NB4 (cell line): ENCODE data around the gene EEIG1.
A peak's percentile ranks its signal among the peaks of the same experiment; 100 is the strongest.

Source experiments
- DNase-seq: peaks from one replicate; pipeline ENCODE4 v3.0.0; 2010; ENCODE audit warnings: low read depth
- H3K4me3 ChIP-seq: one replicate; pipeline ENCODE4 v1.5.1; 2011; ENCODE audit warnings: mild to moderate bottlenecking, low read depth, low read length, moderate library complexity
- CTCF ChIP-seq: IDR thresholded peaks from one replicate; pipeline ENCODE4 v1.5.1; 2012; ENCODE audit warnings: low read depth, low read length
- MYC ChIP-seq: IDR thresholded peaks from 2 replicates; pipeline ENCODE4 v1.6.1; 2011; ENCODE audit warnings: low read depth, low read length
- POLR2A ChIP-seq: IDR thresholded peaks from 2 replicates; pipeline ENCODE4 v1.6.1; 2011; ENCODE audit warnings: mild to moderate bottlenecking; ENCODE audit not compliant: insufficient read length; ENCODE audit errors: extremely low read depth
- TF ChIP-seq, protein P1 (sequence below): IDR thresholded peaks from 2 replicates; pipeline ENCODE4 v1.6.1; 2011; ENCODE audit warnings: low read depth, low read length

Gene EEIG1

GRCh38 chr9:127987103-127987614 is 6.4 kb upstream of the EEIG1 start:
- no peak for DNase-seq
- TF ChIP-seq MYC (no peak), POLR2A (no peak), CTCF (no peak)
- TF ChIP-seq, protein P1, sequence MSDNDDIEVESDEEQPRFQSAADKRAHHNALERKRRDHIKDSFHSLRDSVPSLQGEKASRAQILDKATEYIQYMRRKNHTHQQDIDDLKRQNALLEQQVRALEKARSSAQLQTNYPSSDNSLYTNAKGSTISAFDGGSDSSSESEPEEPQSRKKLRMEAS: no peak
- no peak overlapping the region for H3K4me3 ChIP-seq

DNA sequence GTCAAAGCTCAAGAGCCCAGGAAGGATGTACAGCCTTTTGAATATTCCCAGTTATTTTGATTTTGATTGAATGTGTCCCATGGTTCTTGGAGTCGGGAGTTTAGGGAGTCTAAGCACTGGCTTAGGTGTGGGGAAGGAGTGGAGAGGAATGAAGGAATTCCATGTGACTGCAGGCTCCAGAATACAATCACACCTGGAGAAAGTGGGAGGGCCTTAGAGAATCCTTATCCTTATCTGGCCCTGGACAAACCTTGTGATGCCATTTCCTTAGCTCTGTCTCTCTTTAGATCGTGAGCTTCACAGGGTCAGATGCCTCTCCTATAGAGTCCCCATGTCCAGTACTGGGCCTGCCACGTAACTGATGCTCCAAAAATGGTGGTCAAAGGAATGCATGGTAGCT is 4.2 kb upstream of the EEIG1 start:
- no peak overlapping the region for H3K4me3 ChIP-seq
- TF ChIP-seq, protein P1: no peak
- TF ChIP-seq CTCF (no peak), MYC (no peak), POLR2A (no peak)
- no peak for DNase-seq

GRCh38 chr9:127983847-127984289 is 3.1 kb upstream of the EEIG1 start:
- H3K4me3 ChIP-seq: no peak overlapping the region
- no peak for DNase-seq
- no peak for TF ChIP-seq POLR2A
- TF ChIP-seq MYC: no peak
- TF ChIP-seq CTCF: no peak
- TF ChIP-seq, protein P1: no peak

DNA sequence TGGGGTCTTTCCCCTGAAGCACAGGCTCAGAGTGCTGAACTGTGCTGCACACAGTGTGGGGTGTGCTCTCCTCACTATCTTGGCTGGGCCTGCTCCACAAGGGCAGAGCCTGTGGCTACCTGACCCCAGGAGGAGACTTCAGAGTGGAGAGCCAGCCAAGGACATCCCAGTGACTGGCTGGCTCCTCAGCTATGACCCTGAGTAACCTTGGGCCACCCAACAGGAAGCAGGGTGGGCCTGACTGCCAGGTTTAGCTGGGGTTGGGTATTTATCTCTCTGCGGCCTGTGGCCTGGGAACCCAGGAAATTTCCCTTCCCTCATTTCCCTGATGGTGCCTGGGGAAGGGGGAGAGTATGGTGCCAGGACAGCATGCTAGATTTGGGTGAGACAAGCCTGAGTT is 2.1 kb upstream of the EEIG1 start:
- H3K4me3 ChIP-seq: no peak overlapping the region
- DNase-seq: no peak
- TF ChIP-seq MYC: no peak
- TF ChIP-seq CTCF: no peak
- TF ChIP-seq POLR2A: no peak
- TF ChIP-seq, protein P1: no peak

- peak overlapping the region; percentile 42 for H3K4me3 ChIP-seq
- no peak for DNase-seq
- no peak for TF ChIP-seq POLR2A
- TF ChIP-seq MYC: no peak
- no peak for TF ChIP-seq CTCF
- TF ChIP-seq, protein P1: no peak
Observed at GRCh38 chr9:127981559-127982121, 851 bp upstream of the EEIG1 start.
